ENCODE results near the gene MYT1.

DNA sequence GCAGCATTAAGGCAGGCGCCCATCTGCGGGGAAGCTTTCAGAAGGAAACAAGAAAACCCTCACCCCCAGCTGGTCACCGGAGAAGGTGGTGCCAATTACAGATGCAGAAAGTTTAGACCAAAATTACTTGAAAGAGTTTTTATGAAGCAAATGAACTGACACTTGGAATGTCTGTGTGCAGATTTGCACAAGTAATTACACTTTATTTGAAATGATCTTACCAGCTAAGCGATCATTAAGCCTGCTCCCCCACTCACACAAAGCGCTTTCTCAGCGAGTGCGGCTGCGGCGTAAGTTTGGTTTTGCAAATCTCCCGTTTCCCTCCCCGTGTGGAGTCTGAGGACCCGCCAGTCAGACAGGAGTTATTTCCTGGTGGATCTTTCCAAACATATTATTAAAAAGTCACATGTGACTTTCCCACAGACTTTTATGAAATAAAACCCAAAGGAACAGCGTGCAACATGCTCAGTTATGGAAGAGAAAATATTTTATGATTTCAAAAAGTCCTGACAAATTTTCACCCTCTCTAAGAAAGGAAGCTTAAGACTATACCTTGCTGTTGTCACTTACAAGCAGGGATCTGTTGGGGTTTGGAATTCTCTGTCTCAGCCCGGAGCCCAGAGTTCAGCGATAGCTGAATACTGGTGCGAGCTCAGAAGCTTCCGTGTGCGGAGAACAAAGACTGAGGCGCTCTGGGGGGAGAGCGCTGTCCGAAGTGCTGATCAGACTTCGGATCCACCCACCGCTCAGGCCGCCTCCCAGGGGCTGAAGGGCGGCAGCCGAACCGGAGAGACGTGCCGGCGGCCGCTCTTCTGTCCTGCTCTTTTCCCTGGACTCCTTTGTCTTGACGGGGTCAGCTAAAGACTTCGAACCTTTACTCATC, 2.7 kb upstream of the MYT1 start:
- TF ChIP-seq, protein P1, sequence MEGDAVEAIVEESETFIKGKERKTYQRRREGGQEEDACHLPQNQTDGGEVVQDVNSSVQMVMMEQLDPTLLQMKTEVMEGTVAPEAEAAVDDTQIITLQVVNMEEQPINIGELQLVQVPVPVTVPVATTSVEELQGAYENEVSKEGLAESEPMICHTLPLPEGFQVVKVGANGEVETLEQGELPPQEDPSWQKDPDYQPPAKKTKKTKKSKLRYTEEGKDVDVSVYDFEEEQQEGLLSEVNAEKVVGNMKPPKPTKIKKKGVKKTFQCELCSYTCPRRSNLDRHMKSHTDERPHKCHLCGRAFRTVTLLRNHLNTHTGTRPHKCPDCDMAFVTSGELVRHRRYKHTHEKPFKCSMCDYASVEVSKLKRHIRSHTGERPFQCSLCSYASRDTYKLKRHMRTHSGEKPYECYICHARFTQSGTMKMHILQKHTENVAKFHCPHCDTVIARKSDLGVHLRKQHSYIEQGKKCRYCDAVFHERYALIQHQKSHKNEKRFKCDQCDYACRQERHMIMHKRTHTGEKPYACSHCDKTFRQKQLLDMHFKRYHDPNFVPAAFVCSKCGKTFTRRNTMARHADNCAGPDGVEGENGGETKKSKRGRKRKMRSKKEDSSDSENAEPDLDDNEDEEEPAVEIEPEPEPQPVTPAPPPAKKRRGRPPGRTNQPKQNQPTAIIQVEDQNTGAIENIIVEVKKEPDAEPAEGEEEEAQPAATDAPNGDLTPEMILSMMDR (IDR thresholded peaks at IDR 0.05): no peak
- no peak for TF ChIP-seq POLR2A (IDR thresholded peaks at IDR 0.05)
- TF ChIP-seq POLR2AphosphoS5 (IDR thresholded peaks at IDR 0.05): no peak

Measured in breast epithelium (tissue), 3 donors.